H1 (cell line): ENCODE results near the gene MRTFB. TPM values are rescaled to one million over a fixed set of nuclear protein-coding genes. Genes with fewer than 3 reads are reported as not detected.

ENCODE experiments used
- CTCF ChIA-PET: fragments of 300-600 bp; sonication (Branson Sonifier 250); formaldehyde crosslinking; loops from one replicate; lab custom pipeline; 2021; ENCODE audit not compliant: partially characterized antibody; lab: Charles Lee
- POLR2A ChIA-PET: fragments of 300-600 bp; sonication (Branson Sonifier 250); formaldehyde crosslinking; loops from one replicate; lab custom pipeline; 2021; ENCODE audit warnings: inconsistent platforms; ENCODE audit not compliant: partially characterized antibody; lab: Charles Lee
- DNase-seq, 2 experiments: peaks; one replicate each; pipeline versions ENCODE4 v3.0.0 to v3.0.0-alpha.2; 2010 to 2022; ENCODE audit warnings: low spot score in 2 of 2, low read depth in 1 of 2, mixed read lengths in 1 of 2
- FAIRE-seq: peaks from 2 replicates; lab custom pipeline; 2011; peaks lifted over from hg19 to GRCh38; lab: Jason Lieb, UNC
- H2AFZ ChIP-seq: 2 replicates; pipeline ENCODE4 v1.8.1; 2012; ENCODE audit warnings: low read length, inconsistent platforms
- H2AK5ac ChIP-seq: 2 replicates; pipeline ENCODE4 v1.6.1; 2013; ENCODE audit warnings: low read depth, low read length
- H2BK120ac ChIP-seq: replicated peaks from 2 replicates; pipeline ENCODE3; 2013; ENCODE audit warnings: low read depth, low read length, inconsistent platforms
- H2BK12ac ChIP-seq: 2 replicates; pipeline ENCODE4 v1.6.1; 2013; ENCODE audit warnings: low read depth, low read length
- H2BK15ac ChIP-seq: 2 replicates; pipeline ENCODE4 v1.6.1; 2013; ENCODE audit warnings: low read length
- H2BK20ac ChIP-seq: 2 replicates; pipeline ENCODE4 v1.6.1; 2013; ENCODE audit warnings: low read length
- H2BK5ac ChIP-seq: 2 replicates; pipeline ENCODE4 v1.6.1; 2013; ENCODE audit warnings: low read depth, low read length
- H3K14ac ChIP-seq: 2 replicates; pipeline ENCODE4 v1.6.1; 2013; ENCODE audit warnings: inconsistent platforms; ENCODE audit not compliant: insufficient read length
- H3K18ac ChIP-seq: 2 replicates; pipeline ENCODE4 v1.6.1; 2013; ENCODE audit warnings: low read length; ENCODE audit errors: extremely low read depth
- H3K23ac ChIP-seq: 2 replicates; pipeline ENCODE4 v1.6.1; 2013; ENCODE audit warnings: inconsistent platforms; ENCODE audit not compliant: insufficient read length
- H3K23me2 ChIP-seq: 2 replicates; pipeline ENCODE4 v1.6.1; 2013; ENCODE audit warnings: low read depth, low read length
- H3K27ac ChIP-seq: 2 replicates; pipeline ENCODE4 v1.6.1; 2011; ENCODE audit warnings: low read depth, low read length, inconsistent platforms
- H3K27me3 ChIP-seq, 4 experiments: replicated peaks in 1 of 4; 1 replicate in 1 of 4; 2 replicates in 3 of 4; pipeline versions ENCODE4 v1.6.1 to v1.8.1; 2011 to 2013; ENCODE audit warnings: low read length in 3 of 4, mild to moderate bottlenecking in 3 of 4, inconsistent platforms in 2 of 4, mixed read lengths in 2 of 4, moderate library complexity in 1 of 4; ENCODE audit not compliant: control insufficient read depth in 3 of 4, insufficient read depth in 3 of 4; ENCODE audit errors: extremely low read depth in 1 of 4
- H3K36me3 ChIP-seq, 4 experiments: 2 replicates each; pipeline versions ENCODE4 v1.6.1 to v1.8.1; 2011 to 2013; ENCODE audit warnings: mild to moderate bottlenecking in 4 of 4, low read length in 3 of 4, moderate library complexity in 2 of 4, control low read depth in 1 of 4, inconsistent platforms in 1 of 4; ENCODE audit not compliant: insufficient read depth in 4 of 4, control insufficient read depth in 2 of 4
- H3K4ac ChIP-seq: replicated peaks from 2 replicates; pipeline ENCODE3; 2013; ENCODE audit warnings: low read length, low read depth, mixed read lengths, inconsistent platforms; ENCODE audit not compliant: insufficient read length
- H3K4me1 ChIP-seq, 4 experiments: replicated peaks in 1 of 4; 1 replicate in 1 of 4; 2 replicates in 3 of 4; pipeline versions ENCODE4 v1.6.1 to v1.8.1; 2011 to 2013; ENCODE audit warnings: low read length in 3 of 4, inconsistent platforms in 2 of 4, mixed read lengths in 1 of 4; ENCODE audit not compliant: insufficient read depth in 4 of 4, control insufficient read depth in 3 of 4
- H3K4me2 ChIP-seq, 2 experiments: 2 replicates each; pipeline versions ENCODE4 v1.6.1 to v1.8.1; 2011 to 2013; ENCODE audit warnings: low read depth in 2 of 2, low read length in 2 of 2, control low read depth in 1 of 2, inconsistent platforms in 1 of 2, mild to moderate bottlenecking in 1 of 2; ENCODE audit not compliant: insufficient read depth in 1 of 2
- H3K4me3 ChIP-seq, 4 experiments: fragments of 200-600, 300-600 bp in 1 of 4; sonication (generic), shearing (Covaris generic), sonication (Bioruptor Twin) in 1 of 4; 2 replicates each; pipeline versions ENCODE4 v1.5.1 to v1.8.1; 2011 to 2016; ENCODE audit warnings: low read length in 4 of 4, low read depth in 3 of 4, control low read depth in 2 of 4, inconsistent platforms in 2 of 4, mild to moderate bottlenecking in 2 of 4, mixed read lengths in 1 of 4, moderate library complexity in 1 of 4; ENCODE audit not compliant: insufficient read depth in 2 of 4; ENCODE audit errors: extremely low read depth in 1 of 4
- H3K56ac ChIP-seq: replicated peaks from 2 replicates; pipeline ENCODE3; 2013; ENCODE audit warnings: low read depth, mild to moderate bottlenecking, mixed read lengths, low read length, inconsistent platforms; ENCODE audit not compliant: insufficient read length
- H3K79me1 ChIP-seq: 2 replicates; pipeline ENCODE4 v1.6.1; 2013; ENCODE audit warnings: low read depth, low read length, control low read depth
- H3K79me2 ChIP-seq, 2 experiments: 2 replicates each; pipeline versions ENCODE4 v1.6.1 to v1.8.1; 2012 to 2013; ENCODE audit warnings: low read length in 2 of 2, mild to moderate bottlenecking in 2 of 2, inconsistent platforms in 1 of 2; ENCODE audit not compliant: insufficient read depth in 2 of 2, control insufficient read depth in 1 of 2
- H3K9ac ChIP-seq, 4 experiments: replicated peaks in 1 of 4; 1 replicate in 1 of 4; 2 replicates in 3 of 4; pipeline versions ENCODE4 v1.6.1 to v1.8.1; 2011 to 2013; ENCODE audit warnings: low read depth in 3 of 4, low read length in 3 of 4, control low read depth in 2 of 4, mild to moderate bottlenecking in 2 of 4, moderate library complexity in 2 of 4, inconsistent platforms in 1 of 4; ENCODE audit errors: extremely low read depth in 1 of 4
- H3K9me3 ChIP-seq, 2 experiments: 2 replicates each; pipeline versions ENCODE4 v1.6.1 to v1.8.1; 2012 to 2013; ENCODE audit warnings: mild to moderate bottlenecking in 2 of 2, moderate library complexity in 2 of 2, control low read depth in 1 of 2, inconsistent platforms in 1 of 2, low read depth in 1 of 2, low read length in 1 of 2, mixed read lengths in 1 of 2; ENCODE audit not compliant: insufficient read depth in 2 of 2
- H4K20me1 ChIP-seq, 2 experiments: replicated peaks in 1 of 2; 2 replicates each; pipeline versions ENCODE3 to v1.8.1; 2011 to 2013; ENCODE audit warnings: inconsistent platforms in 2 of 2, low read length in 2 of 2, mild to moderate bottlenecking in 1 of 2; ENCODE audit not compliant: insufficient read depth in 2 of 2, control insufficient read depth in 1 of 2
- H4K5ac ChIP-seq: 2 replicates; pipeline ENCODE4 v1.6.1; 2013; ENCODE audit warnings: low read length, low read depth, mixed read lengths, inconsistent platforms; ENCODE audit not compliant: insufficient read length
- H4K8ac ChIP-seq: 2 replicates; pipeline ENCODE4 v1.8.0; 2013; ENCODE audit warnings: mild to moderate bottlenecking, moderate library complexity, low read length, inconsistent platforms; ENCODE audit not compliant: insufficient read depth; ENCODE audit errors: extremely low read depth
- H4K91ac ChIP-seq: replicated peaks from 2 replicates; pipeline ENCODE3; 2013; ENCODE audit warnings: low read length, mixed read lengths, inconsistent platforms; ENCODE audit not compliant: insufficient read length
- CBX5 ChIP-seq: fragments of 300-800, 300-1000 bp; sonication (generic); IDR thresholded peaks from 2 replicates; pipeline ENCODE4 v1.7.1; 2016; ENCODE audit warnings: antibody characterized with exemption, low read length, low read depth
- EGR1 ChIP-seq: IDR thresholded peaks from 2 replicates; pipeline ENCODE4 v1.6.1; 2011; ENCODE audit warnings: low read depth, low read length, borderline replicate concordance
- WGBS, 2 experiments: shearing (Covaris generic) in 1 of 2; methylation state at CpG; one replicate each; pipeline versions ENCODE4 v1.1.6 to v1.1.7; 2013 to 2015; ENCODE audit warnings: low lambda C conversion rate in 2 of 2, mixed read lengths in 2 of 2, inconsistent platforms in 1 of 2, low coverage in 1 of 2, missing lambda C conversion rate in 1 of 2; ENCODE audit not compliant: insufficient replicate concordance in 2 of 2, insufficient coverage in 1 of 2, insufficient read length in 1 of 2; ENCODE audit errors: extremely low coverage in 1 of 2, missing lambda C conversion rate in 1 of 2; 5-methylcytosine and 5-hydroxymethylcytosine counted together
- polyA plus RNA-seq, 7 experiments: library from polyadenylated mRNA; depleted of rRNA in 3 of 7; stranded (reverse) in 5 of 7; unstranded in 2 of 7; fragments of >200 nt in 5 of 7; fragments of 200-250 nt in 2 of 7; gene quantifications; 1 replicate in 5 of 7; 2 replicates in 1 of 7; 4 replicates in 1 of 7; pipeline versions ENCODE4 v1.2.1 to v1.2.3, GENCODE V29; 2011 to 2013; ENCODE audit warnings: missing spikeins in 2 of 7, mixed read lengths in 2 of 7
- total RNA-seq: library from RNA; stranded (reverse); fragmentation: NEBNext Ultra II Directional; extraction: Animal tissue kit (Norgen Biotek cat#: 25700); gene quantifications from 2 replicates; pipeline ENCODE4 v1.2.1, GENCODE V29; 2021

MRTFB gene
- total and polyA plus RNA-seq, 2 of the 8 experiments (the other 6 are each of a cell fraction or from before 2014, with no cell fraction given) = 13.5 to 34.9 TPM

GRCh38 chr16:14215941-14216340 lies 144.8 kb downstream of the MRTFB start:
- Histone ChIP-seq H2BK12ac (no peak overlapping the region), H4K8ac (no peak overlapping the region)
- 88% methylated on average over 3 of the region's 3 CpGs; no CpG with 5 or more reads in 1 of the 2 experiments for WGBS, 2 experiments

More at GRCh38 chr16:14215941-14216340, 144.8 kb downstream of the MRTFB start:
- no peak overlapping the region for H2AK5ac ChIP-seq
- H3K56ac ChIP-seq = no peak overlapping the region
- no peak overlapping the region for H3K27ac ChIP-seq
- peaks cover 0 to 4% (median 2%) of the 10 kb centered on the region in 4 experiments; a peak in 3 of 7 replicates for H3K4me1 ChIP-seq
- no peak overlapping the region for H3K4me3 ChIP-seq
- no peak overlapping the region for H3K18ac ChIP-seq
- H3K36me3 ChIP-seq = peaks cover 0 to 26% (median 5%) of the 10 kb centered on the region in 4 experiments; a peak in 6 of 8 replicates
- H3K14ac ChIP-seq = no peak overlapping the region
- peaks cover 0 to 2% of the 10 kb centered on the region in 2 experiments for H4K20me1 ChIP-seq
- no peak overlapping the region for H2BK120ac ChIP-seq
- H2BK20ac ChIP-seq = no peak overlapping the region
- POLR2A ChIA-PET = no interaction called here
- CTCF ChIA-PET = interaction anchor here (1.9 to 2.1 kb wide), 2 partner anchors 10 to 13 kb away, joined by 4 to 6 read pairs; no protein-coding TSS in a partner anchor
- H2BK15ac ChIP-seq = no peak overlapping the region
- no peak overlapping the region for H3K9ac ChIP-seq
- FAIRE-seq (no peak), DNase-seq (no peak)
- no peaks in the 10 kb centered on the region for H3K79me1 ChIP-seq
- H4K5ac ChIP-seq = no peak overlapping the region
- no peak overlapping the region for H2BK5ac ChIP-seq
- no peaks in the 10 kb centered on the region for H3K9me3 ChIP-seq
- H3K23me2 ChIP-seq = no peaks in the 10 kb centered on the region; the same call in 1 of the 2 replicates
- no peak overlapping the region for H4K91ac ChIP-seq
- no peak overlapping the region for H3K4me2 ChIP-seq
- no peak overlapping the region for H3K4ac ChIP-seq
- no peak overlapping the region for H2AFZ ChIP-seq
- H3K27me3 ChIP-seq = no peaks in the 10 kb centered on the region
- no peak overlapping the region for H3K23ac ChIP-seq
- TF ChIP-seq CBX5 = no peak
- TF ChIP-seq EGR1 = no peak
- H3K79me2 ChIP-seq = no peaks in the 10 kb centered on the region
